Kidney (tissue), 14 donors: ENCODE data around the gene OSM. TPM values are rescaled to one million over a fixed set of nuclear protein-coding genes. Genes with fewer than 3 reads are reported as not detected.
"Not testable (repeated sequence)": the region's sequence is repeated elsewhere in the genome, so short reads cannot be mapped to it uniquely, and the experiment has no call there.

Experiments
- DNase-seq, 5 donors: peaks; one replicate each; pipeline ENCODE4 v3.0.0-alpha.2; 2013 to 2020
- FAIRE-seq: peaks from 2 replicates; lab custom pipeline; 2012; peaks lifted over from hg19 to GRCh38; lab: Jason Lieb, UNC
- H3K27ac ChIP-seq, 2 donors: one replicate each; pipeline ENCODE4 v1.7.0; 2013; ENCODE audit warnings: low read depth in 2 of 2, low read length in 2 of 2, inconsistent platforms in 1 of 2
- H3K27me3 ChIP-seq: one replicate; pipeline ENCODE4 v1.7.1; 2013; ENCODE audit warnings: low read length, inconsistent platforms; ENCODE audit not compliant: control insufficient read depth, insufficient read depth
- H3K36me3 ChIP-seq, 3 donors: one replicate each; pipeline versions ENCODE4 v1.7.0 to v1.7.1; 2013; ENCODE audit warnings: low read length in 3 of 3, control low read depth in 1 of 3, inconsistent platforms in 1 of 3; ENCODE audit not compliant: insufficient read depth in 3 of 3, control insufficient read depth in 2 of 3
- H3K4me1 ChIP-seq, 3 donors: one replicate each; pipeline versions ENCODE4 v1.7.0 to v1.7.1; 2013; ENCODE audit warnings: low read length in 3 of 3, inconsistent platforms in 1 of 3, low read depth in 1 of 3; ENCODE audit not compliant: control insufficient read depth in 2 of 3, insufficient read depth in 2 of 3
- H3K4me3 ChIP-seq, 3 donors: one replicate each; pipeline versions ENCODE4 v1.7.0 to v1.8.1; 2013; ENCODE audit warnings: low read length in 3 of 3, control low read depth in 1 of 3, inconsistent platforms in 1 of 3
- H3K9ac ChIP-seq, 3 donors: one replicate each; pipeline versions ENCODE4 v1.7.0 to v1.7.1; 2013; ENCODE audit warnings: low read length in 3 of 3, control low read depth in 1 of 3, inconsistent platforms in 1 of 3
- H3K9me3 ChIP-seq, 3 donors: one replicate each; pipeline versions ENCODE4 v1.7.0 to v1.7.1; 2013; ENCODE audit warnings: low read length in 3 of 3, control low read depth in 1 of 3, inconsistent platforms in 1 of 3; ENCODE audit not compliant: control insufficient read depth in 2 of 3, insufficient read depth in 1 of 3
- intact Hi-C: fragments of 100-400 bp; cut with DNase I; formaldehyde crosslinking; loops from one replicate; pipeline ENCODE4 v1.11.1; 2022
- polyA plus RNA-seq: library from polyadenylated mRNA; stranded (reverse); fragments of 350-450 nt; fragmentation: Illumina TruSeq; extraction: RNeasy Lipid Tissue Mini Kit (QIAGEN cat#74804); gene quantifications from one replicate; pipeline ENCODE4 v1.2.3, GENCODE V29; 2014; ENCODE audit warnings: low read depth, low replicate concordance; ENCODE audit not compliant: insufficient read depth
- total RNA-seq: library from RNA; stranded (reverse); fragmentation: NEBNext Ultra II Directional; extraction: Animal tissue kit (Norgen Biotek cat#: 25700); gene quantifications from one replicate; pipeline ENCODE4 v1.2.1, GENCODE V29; 2021
- TF ChIP-seq, protein P1 (sequence below): IDR thresholded peaks from 3 replicates; pipeline ENCODE4 v1.5.1; 2012; ENCODE audit warnings: mild to moderate bottlenecking, moderate library complexity, borderline replicate concordance; ENCODE audit not compliant: insufficient read depth; ENCODE audit errors: extremely low read depth
- donor health status: control.
- donor health status: control.
- donor health status: control.
- donor health status: control.
- donor health status: control.
- donor health status: DM: yes; HTN: yes; CAD: no.
- donor health status: Normal renal cell carcinoma (clear cell type).

Gene OSM
- total and polyA plus RNA-seq, 2 donors from 2014 or later, result 0.56 to 1.2 TPM

DNA sequence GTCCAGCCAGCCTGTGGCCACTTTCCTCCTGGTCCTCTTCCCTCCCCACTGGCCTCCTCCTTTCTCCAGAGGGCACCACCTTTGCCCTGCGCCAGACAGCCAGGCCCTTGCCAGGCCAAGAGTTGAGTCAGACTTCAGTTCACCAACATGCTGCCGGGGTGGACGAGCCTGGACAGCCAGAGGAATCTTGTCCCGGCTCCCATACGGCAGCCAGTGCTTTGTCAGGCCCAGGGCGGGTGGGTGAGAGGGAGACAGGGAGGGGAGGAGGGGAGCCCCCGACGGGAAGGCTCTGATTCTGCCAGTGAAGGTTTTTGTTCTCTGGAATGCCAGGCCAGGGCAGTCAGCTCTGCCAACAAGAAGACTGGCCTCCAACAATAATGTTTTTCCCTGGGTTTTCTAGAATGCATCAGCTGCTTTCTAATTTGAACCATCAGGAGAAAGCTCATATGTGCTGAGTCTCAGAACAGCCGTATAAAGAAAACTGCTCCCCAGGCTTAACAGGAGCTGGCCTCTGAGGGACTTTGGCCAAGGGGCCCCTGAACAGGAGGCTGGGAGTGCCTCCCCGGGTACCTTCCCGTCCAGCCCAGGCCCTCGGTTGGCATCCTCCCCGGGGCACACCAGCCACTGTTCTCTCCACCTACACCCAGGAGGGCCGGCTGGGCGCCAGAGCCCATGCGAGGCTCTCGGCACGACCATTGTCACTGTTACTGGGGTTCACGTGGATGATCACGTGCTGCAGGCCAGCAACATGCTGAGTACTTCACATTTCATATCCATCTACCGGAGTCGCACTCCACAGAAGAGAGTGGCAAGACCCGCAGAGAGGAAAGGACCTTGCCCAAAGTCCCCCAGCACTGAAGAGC lies 48.7 kb downstream of the OSM start:
- Histone ChIP-seq H3K4me1 (peaks cover 0 to 4% (median 2%) of the 10 kb centered on the region in 3 donors), H3K27me3 (no peaks in the 10 kb centered on the region), H3K4me3 (no peak overlapping the region), H3K27ac (no peak overlapping the region), H3K9me3 (no peaks in the 10 kb centered on the region), H3K36me3 (no peaks in the 10 kb centered on the region), H3K9ac (no peak overlapping the region)
- no peak for DNase-seq
- intact Hi-C loops, result no loop called here
- TF ChIP-seq, protein P1, sequence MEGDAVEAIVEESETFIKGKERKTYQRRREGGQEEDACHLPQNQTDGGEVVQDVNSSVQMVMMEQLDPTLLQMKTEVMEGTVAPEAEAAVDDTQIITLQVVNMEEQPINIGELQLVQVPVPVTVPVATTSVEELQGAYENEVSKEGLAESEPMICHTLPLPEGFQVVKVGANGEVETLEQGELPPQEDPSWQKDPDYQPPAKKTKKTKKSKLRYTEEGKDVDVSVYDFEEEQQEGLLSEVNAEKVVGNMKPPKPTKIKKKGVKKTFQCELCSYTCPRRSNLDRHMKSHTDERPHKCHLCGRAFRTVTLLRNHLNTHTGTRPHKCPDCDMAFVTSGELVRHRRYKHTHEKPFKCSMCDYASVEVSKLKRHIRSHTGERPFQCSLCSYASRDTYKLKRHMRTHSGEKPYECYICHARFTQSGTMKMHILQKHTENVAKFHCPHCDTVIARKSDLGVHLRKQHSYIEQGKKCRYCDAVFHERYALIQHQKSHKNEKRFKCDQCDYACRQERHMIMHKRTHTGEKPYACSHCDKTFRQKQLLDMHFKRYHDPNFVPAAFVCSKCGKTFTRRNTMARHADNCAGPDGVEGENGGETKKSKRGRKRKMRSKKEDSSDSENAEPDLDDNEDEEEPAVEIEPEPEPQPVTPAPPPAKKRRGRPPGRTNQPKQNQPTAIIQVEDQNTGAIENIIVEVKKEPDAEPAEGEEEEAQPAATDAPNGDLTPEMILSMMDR, result no peak
- no peak for FAIRE-seq

GRCh38 chr22:30216710-30217109 lies 49.9 kb downstream of the OSM start:
- H3K4me1 ChIP-seq, result peaks cover 0 to 6% (median 2%) of the 10 kb centered on the region in 3 donors
- H3K36me3 ChIP-seq, result no peaks in the 10 kb centered on the region
- FAIRE-seq, result no peak
- TF ChIP-seq, protein P1, result no peak
- DNase-seq, result no peak
- intact Hi-C loops, result no loop called here
- H3K9ac ChIP-seq, result no peak overlapping the region
- no peak overlapping the region for H3K4me3 ChIP-seq
- H3K27me3 ChIP-seq, result no peaks in the 10 kb centered on the region
- no peaks in the 10 kb centered on the region for H3K9me3 ChIP-seq
- H3K27ac ChIP-seq, result no peak overlapping the region

DNA sequence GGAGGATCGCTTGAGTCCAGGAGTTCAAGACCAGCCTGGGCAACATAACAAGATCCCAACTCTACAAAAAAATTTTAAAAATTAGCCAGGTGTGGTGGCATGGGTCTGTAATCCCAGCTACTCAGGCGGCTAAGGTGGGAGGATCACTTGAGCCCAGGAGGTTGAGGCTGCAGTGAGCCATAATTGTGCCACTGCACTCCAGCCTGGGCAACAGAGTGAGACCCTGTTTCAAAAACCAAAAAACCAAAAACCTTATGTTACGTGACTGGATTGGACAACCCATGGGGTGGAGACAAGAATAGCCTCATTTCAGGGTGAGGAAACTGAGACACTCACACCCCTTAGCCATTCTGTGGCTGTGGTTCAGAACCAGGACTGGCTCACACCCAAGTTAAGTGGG lies 50.4 kb downstream of the OSM start:
- FAIRE-seq, H3K27me3 ChIP-seq, H3K4me3 ChIP-seq, H3K27ac ChIP-seq, H3K9ac ChIP-seq, intact Hi-C loops, H3K4me1 ChIP-seq, H3K9me3 ChIP-seq, H3K36me3 ChIP-seq, DNase-seq: not testable (repeated sequence)

DNA sequence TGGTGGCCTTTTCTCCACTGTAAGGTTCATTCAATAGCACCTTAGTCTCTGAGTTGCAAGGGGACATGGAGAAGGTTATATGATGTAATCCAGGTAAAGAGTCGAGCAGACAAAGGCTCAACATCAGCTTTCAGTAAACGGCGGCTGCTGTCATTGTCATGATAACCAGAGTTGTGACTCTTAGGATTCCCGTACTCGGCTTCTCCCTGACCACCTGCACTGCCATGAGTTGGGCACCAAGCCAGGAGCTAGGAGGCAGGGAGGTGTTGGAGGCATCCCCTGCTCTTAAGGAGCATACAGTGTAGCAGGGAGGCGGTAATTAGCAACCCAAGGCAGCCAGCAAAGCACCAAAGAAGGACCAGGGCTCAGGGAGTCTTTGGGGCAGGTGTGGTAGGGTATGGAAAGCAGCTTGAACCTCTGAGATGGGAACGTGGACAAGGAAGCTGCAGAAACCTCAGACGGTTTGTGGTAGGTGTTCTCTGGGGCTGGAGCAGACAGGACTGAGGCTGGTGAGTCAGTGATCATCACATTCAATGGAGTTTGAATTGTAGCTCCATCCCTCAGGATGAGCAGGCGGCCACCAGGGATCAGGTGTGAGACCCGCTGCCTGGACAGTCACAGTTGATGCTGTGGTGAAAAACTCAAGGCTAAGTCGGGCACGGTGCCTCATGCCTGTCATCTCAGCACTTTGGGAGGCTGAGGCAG lies 51.8 kb downstream of the OSM start:
- Histone ChIP-seq H3K27me3 (no peaks in the 10 kb centered on the region), H3K4me1 (peaks cover 0 to 6% (median 2%) of the 10 kb centered on the region in 3 donors), H3K4me3 (no peak overlapping the region), H3K9ac (no peak overlapping the region), H3K9me3 (no peaks in the 10 kb centered on the region), H3K27ac (no peak overlapping the region), H3K36me3 (no peaks in the 10 kb centered on the region)
- intact Hi-C loops, result no loop called here
- DNase-seq, result no peak
- FAIRE-seq, result no peak
- TF ChIP-seq, protein P1, result no peak
